ENCODE results near the gene EPHB6. TPM values are rescaled to one million over a fixed set of nuclear protein-coding genes. Genes with fewer than 3 reads are reported as not detected.

Gene EPHB6
- total RNA-seq, 1 experiment from 2014 or later = 30.5 TPM

- Histone ChIP-seq H3K27ac (ENCODE audit: low read length) (no peak overlapping the region), H3K9me2 (replicated peaks; ENCODE audit: low read length) (no peaks in the 10 kb centered on the region), H3K9me3 (ENCODE audit: low read length) (no peaks in the 10 kb centered on the region), H3K36me3 (ENCODE audit: low read depth, low read length) (no peaks in the 10 kb centered on the region), H3K9ac (ENCODE audit: low read length) (no peak overlapping the region), H2AFZ (ENCODE audit: low read length) (no peak overlapping the region), H3K4me3 (ENCODE audit: low read length) (no peak overlapping the region), H4K20me1 (ENCODE audit: low read length) (no peaks in the 10 kb centered on the region), H3K27me3 (ENCODE audit: low read length) (peaks cover 16% of the 10 kb centered on the region), H3K4me1 (ENCODE audit: insufficient read depth, low read length) (peaks cover 11% of the 10 kb centered on the region; the same call in 1 of the 2 replicates), H3F3A (ENCODE audit: low read length, unreplicated experiment) (no peaks in the 10 kb centered on the region), H3K79me2 (ENCODE audit: low read length) (no peaks in the 10 kb centered on the region), H3K4me2 (ENCODE audit: low read length) (no peak overlapping the region)
- TF ChIP-seq CTCF (conservative IDR thresholded peaks at IDR 0.05; ENCODE audit: low read depth, low read length) (no peak), EZH2phosphoT487 (IDR thresholded peaks at IDR 0.05; ENCODE audit: borderline replicate concordance, low read length) (no peak), EZH2 (IDR thresholded peaks at IDR 0.05; ENCODE audit: low read length, unreplicated experiment) (no peak)
- intact Hi-C loops (cut with micrococcal nuclease) = no loop called here
- ChIA-PET CTCF (no interaction called here), POLR2A (ENCODE audit: unreplicated experiment) (no interaction called here)
- ATAC-seq (no peak), DNase-seq (no peak)
- BruUV-seq (replicated peaks) = no TSS peak
Observed at GRCh38 chr7:142883571-142884285, 28.9 kb downstream of the EPHB6 start.

GRCh38 chr7:142884286-142884640 lies 29.4 kb downstream of the EPHB6 start:
- H3K4me2 ChIP-seq (ENCODE audit: low read length) = no peak overlapping the region
- no peak for DNase-seq
- no TSS peak for BruUV-seq (replicated peaks)
- intact Hi-C loops (cut with micrococcal nuclease) = no loop called here
- no peaks in the 10 kb centered on the region for H3K36me3 ChIP-seq (ENCODE audit: low read depth, low read length)
- H3K79me2 ChIP-seq (ENCODE audit: low read length) = no peaks in the 10 kb centered on the region
- no peak overlapping the region for H3K4me3 ChIP-seq (ENCODE audit: low read length)
- no peak for ATAC-seq
- H4K20me1 ChIP-seq (ENCODE audit: low read length) = no peaks in the 10 kb centered on the region
- no peaks in the 10 kb centered on the region for H3F3A ChIP-seq (ENCODE audit: low read length, unreplicated experiment)
- POLR2A ChIA-PET (ENCODE audit: unreplicated experiment) = no interaction called here
- H3K27me3 ChIP-seq (ENCODE audit: low read length) = peaks cover 11% of the 10 kb centered on the region
- no peak overlapping the region for H3K9ac ChIP-seq (ENCODE audit: low read length)
- no peak overlapping the region for H2AFZ ChIP-seq (ENCODE audit: low read length)
- peaks cover 16% of the 10 kb centered on the region; the same call in 1 of the 2 replicates for H3K4me1 ChIP-seq (ENCODE audit: insufficient read depth, low read length)
- TF ChIP-seq EZH2 (IDR thresholded peaks at IDR 0.05; ENCODE audit: low read length, unreplicated experiment) (no peak), EZH2phosphoT487 (IDR thresholded peaks at IDR 0.05; ENCODE audit: borderline replicate concordance, low read length) (no peak), CTCF (conservative IDR thresholded peaks at IDR 0.05; ENCODE audit: low read depth, low read length) (no peak)
- no peaks in the 10 kb centered on the region for H3K9me2 ChIP-seq (replicated peaks; ENCODE audit: low read length)
- CTCF ChIA-PET = no interaction called here
- H3K9me3 ChIP-seq (ENCODE audit: low read length) = no peaks in the 10 kb centered on the region
- H3K27ac ChIP-seq (ENCODE audit: low read length) = no peak overlapping the region

All from PC-3 (cell line).